C4-2B (cell line): ENCODE measurements around the gene USP15.

ENCODE experiments used
- CTCF ChIP-seq: fragments of 450-650 bp; conservative IDR thresholded peaks from 2 replicates; pipeline ENCODE4 v1.5.1; 2017; ENCODE audit warnings: mild to moderate bottlenecking
- ZFX ChIP-seq: fragments of 450-650 bp; IDR thresholded peaks from 2 replicates; pipeline ENCODE4 v1.6.1; 2017

GRCh38 chr12:62328296-62328921, 68.2 kb downstream of the USP15 start:
- TF ChIP-seq CTCF, result no peak
- TF ChIP-seq ZFX, result no peak
